ENCODE measurements around the gene SOX11. TPM values are rescaled to one million over a fixed set of nuclear protein-coding genes. Genes with fewer than 3 reads are reported as not detected.

SOX11 gene
- total RNA-seq, 1 donor from 2014 or later: not detected

DNA sequence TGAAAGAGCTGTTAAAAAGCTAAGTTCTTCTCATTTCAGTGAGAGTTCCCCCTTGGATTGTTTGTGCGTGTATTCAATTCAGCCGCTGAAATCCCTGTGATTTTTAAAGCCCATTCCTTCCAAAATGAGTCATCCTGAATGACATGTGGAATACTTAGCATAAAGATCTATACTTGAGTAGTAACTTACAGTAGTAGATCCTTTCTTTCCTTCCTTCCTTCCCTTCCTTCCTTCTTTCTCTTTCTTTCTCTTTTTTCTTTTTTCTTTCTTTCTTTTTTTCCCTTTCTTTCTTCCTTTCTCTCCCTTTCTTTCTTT is 18.2 kb upstream of the SOX11 start:
- peaks cover 13% of the 10 kb centered on the region for H3K27me3 Mint-ChIP-seq (ENCODE audit: low read depth)
- intact Hi-C loops (cut with micrococcal nuclease): no loop called here
- H3K9me3 Mint-ChIP-seq: no peaks in the 10 kb centered on the region
- H3K4me1 Mint-ChIP-seq (ENCODE audit: low read depth): no peaks in the 10 kb centered on the region
- H3K27ac Mint-ChIP-seq: no peak overlapping the region
- no peak overlapping the region for H3K4me3 Mint-ChIP-seq (ENCODE audit: low read depth)
- no peaks in the 10 kb centered on the region for H3K36me3 Mint-ChIP-seq (ENCODE audit: low read depth)
- no peak for DNase-seq (ENCODE audit: low spot score)

GRCh38 chr2:5677133-5677532 is 15.1 kb upstream of the SOX11 start:
- intact Hi-C loops (cut with micrococcal nuclease): no loop called here
- no peak overlapping the region for H3K27ac Mint-ChIP-seq
- H3K9me3 Mint-ChIP-seq: no peaks in the 10 kb centered on the region
- DNase-seq (ENCODE audit: low spot score): no peak
- H3K36me3 Mint-ChIP-seq (ENCODE audit: low read depth): no peaks in the 10 kb centered on the region
- no peaks in the 10 kb centered on the region for H3K4me1 Mint-ChIP-seq (ENCODE audit: low read depth)
- H3K4me3 Mint-ChIP-seq (ENCODE audit: low read depth): no peak overlapping the region
- H3K27me3 Mint-ChIP-seq (ENCODE audit: low read depth): peaks cover 13% of the 10 kb centered on the region

DNA sequence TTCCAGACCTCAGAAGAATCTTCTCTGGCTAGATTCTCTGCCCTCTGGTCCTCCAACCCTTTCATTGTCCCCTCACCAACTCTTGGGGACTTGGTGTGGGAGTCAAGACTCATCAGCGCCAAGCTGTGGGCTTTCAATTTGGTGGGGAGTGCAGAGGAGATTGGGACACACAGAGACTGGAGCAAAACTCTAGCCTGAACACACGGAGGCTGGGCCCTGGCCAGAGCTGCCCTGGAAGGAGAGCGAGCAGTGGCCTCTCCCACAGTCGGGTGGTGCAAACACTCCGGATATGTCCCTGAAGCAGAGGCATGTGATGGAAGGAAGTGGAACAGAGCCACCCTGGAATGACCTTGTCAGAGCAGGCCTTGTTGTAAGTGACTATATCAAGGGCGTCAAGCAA is 8.7 kb upstream of the SOX11 start:
- no peaks in the 10 kb centered on the region for H3K4me1 Mint-ChIP-seq (ENCODE audit: low read depth)
- H3K9me3 Mint-ChIP-seq: no peaks in the 10 kb centered on the region
- intact Hi-C loops (cut with micrococcal nuclease): no loop called here
- H3K36me3 Mint-ChIP-seq (ENCODE audit: low read depth): no peaks in the 10 kb centered on the region
- H3K27me3 Mint-ChIP-seq (ENCODE audit: low read depth): no peaks in the 10 kb centered on the region
- H3K4me3 Mint-ChIP-seq (ENCODE audit: low read depth): no peak overlapping the region
- H3K27ac Mint-ChIP-seq: no peak overlapping the region
- DNase-seq (ENCODE audit: low spot score): no peak

DNA sequence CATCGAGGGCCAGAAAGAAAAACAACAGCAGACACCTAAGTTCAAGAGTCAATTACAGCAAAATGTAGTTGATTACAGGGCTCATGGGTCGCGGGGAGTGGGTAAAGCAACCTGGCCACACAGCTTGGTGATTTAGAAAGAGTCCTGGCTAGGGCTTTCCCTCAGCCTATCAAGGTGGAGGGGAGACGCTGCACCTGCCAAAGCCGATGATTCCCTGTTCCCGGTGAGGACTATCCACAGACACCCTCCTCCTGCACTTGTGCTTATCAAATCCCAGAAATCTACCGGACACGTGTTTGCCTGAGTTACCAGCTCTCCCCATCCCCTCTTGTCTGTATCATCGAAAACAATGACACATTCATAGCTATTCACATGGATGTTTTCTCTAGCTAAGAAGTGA is 7.0 kb upstream of the SOX11 start:
- Mint-ChIP-seq H3K9me3 (no peaks in the 10 kb centered on the region), H3K4me3 (ENCODE audit: low read depth) (no peak overlapping the region), H3K36me3 (ENCODE audit: low read depth) (no peaks in the 10 kb centered on the region), H3K27ac (no peak overlapping the region), H3K27me3 (ENCODE audit: low read depth) (peaks cover 8% of the 10 kb centered on the region), H3K4me1 (ENCODE audit: low read depth) (no peaks in the 10 kb centered on the region)
- intact Hi-C loops (cut with micrococcal nuclease): no loop called here
- DNase-seq (ENCODE audit: low spot score): no peak

DNA sequence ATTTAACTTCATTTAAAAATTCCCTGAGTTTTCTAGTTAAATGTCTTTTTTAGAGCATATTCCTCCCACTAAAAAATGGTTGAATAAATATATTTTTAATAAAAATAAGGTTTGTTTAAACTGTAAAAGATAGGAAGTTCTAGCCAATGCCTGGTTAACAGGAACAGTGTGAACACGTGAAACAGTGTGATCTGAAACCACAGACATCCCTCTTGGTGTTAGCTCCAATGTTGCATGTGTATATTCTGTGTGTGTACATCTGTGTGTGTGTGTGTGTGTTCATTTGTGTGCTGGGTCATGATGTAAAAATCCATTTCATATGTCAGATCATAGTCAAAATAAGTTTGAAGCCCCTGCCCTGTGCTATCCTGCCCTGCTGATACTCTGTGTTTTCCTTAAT is 6.1 kb upstream of the SOX11 start:
- Mint-ChIP-seq H3K27ac (no peak overlapping the region), H3K27me3 (ENCODE audit: low read depth) (peaks cover 17% of the 10 kb centered on the region), H3K9me3 (no peaks in the 10 kb centered on the region), H3K4me1 (ENCODE audit: low read depth) (no peaks in the 10 kb centered on the region), H3K36me3 (ENCODE audit: low read depth) (no peaks in the 10 kb centered on the region), H3K4me3 (ENCODE audit: low read depth) (no peak overlapping the region)
- DNase-seq (ENCODE audit: low spot score): no peak
- intact Hi-C loops (cut with micrococcal nuclease): no loop called here

DNA sequence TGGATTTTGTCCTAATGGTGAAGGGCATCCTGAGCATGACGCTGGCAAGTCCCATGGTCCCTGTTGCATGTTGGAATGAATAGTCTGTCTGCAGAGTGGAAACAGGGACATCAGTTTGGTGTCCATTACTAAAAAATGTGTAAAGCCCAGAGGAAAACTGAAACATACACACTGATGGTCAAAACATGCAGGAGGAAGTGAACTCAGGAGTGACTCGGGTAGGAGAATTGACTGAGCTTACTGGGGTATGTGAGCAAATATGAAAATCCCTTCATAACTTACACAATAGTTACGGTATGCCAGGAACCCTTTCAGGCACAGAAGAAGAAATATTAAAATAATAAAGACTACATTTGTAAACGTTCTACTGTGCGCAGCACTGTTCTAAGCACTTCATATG is 5.6 kb upstream of the SOX11 start:
- intact Hi-C loops (cut with micrococcal nuclease): no loop called here
- Mint-ChIP-seq H3K27ac (no peak overlapping the region), H3K27me3 (ENCODE audit: low read depth) (peaks cover 19% of the 10 kb centered on the region)

DNA sequence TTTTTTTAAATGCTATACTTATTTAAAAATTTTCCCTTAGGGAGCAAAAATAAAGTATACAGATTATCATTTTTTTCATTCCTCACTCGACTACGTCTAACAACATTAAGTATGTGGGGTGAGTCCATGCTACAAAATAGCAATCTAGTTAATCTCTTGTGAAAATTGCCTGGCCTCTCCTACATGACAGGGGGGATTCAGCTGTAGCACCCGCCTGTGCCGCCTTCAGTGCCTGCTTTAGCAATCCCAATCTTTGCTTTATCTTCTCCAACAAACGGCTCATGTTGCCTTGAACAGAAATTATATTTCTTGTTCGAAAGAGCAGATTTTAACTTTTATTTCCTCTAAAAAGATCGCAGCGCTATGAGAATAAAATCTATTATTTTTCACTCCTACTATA is 2.4 kb upstream of the SOX11 start:
- intact Hi-C loops (cut with micrococcal nuclease): no loop called here
- DNase-seq (ENCODE audit: low spot score): no peak
- H3K9me3 Mint-ChIP-seq: no peaks in the 10 kb centered on the region
- H3K4me3 Mint-ChIP-seq (ENCODE audit: low read depth): no peak overlapping the region
- no peak overlapping the region for H3K27ac Mint-ChIP-seq
- H3K36me3 Mint-ChIP-seq (ENCODE audit: low read depth): no peaks in the 10 kb centered on the region
- H3K4me1 Mint-ChIP-seq (ENCODE audit: low read depth): peaks cover 3% of the 10 kb centered on the region
- H3K27me3 Mint-ChIP-seq (ENCODE audit: low read depth): peaks cover 32% of the 10 kb centered on the region

More for the DNA sequence above, 5.6 kb upstream of the SOX11 start:
- Mint-ChIP-seq H3K4me3 (ENCODE audit: low read depth) (no peak overlapping the region), H3K36me3 (ENCODE audit: low read depth) (no peaks in the 10 kb centered on the region), H3K9me3 (no peaks in the 10 kb centered on the region), H3K4me1 (ENCODE audit: low read depth) (no peaks in the 10 kb centered on the region)
- no peak for DNase-seq (ENCODE audit: low spot score)

DNA sequence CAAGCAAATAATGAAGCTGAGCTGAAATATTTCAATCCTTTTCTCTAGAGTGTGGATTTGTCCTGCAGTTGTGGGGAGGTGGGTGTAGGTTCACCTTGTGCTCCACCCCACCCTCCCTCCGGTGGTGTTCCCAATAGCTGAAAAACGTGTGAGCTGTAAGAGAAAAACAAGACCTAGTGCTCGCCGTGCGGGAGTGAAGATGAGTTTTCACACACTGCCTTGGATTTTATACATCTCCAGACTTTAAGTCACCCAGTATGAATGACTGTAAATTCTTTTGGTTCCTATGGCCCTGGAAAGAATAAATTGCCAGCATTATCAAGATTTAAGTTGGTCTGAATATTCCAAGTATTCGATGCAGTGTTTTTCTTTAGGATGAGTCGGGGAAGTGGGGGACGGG is 1.9 kb upstream of the SOX11 start:
- Mint-ChIP-seq H3K27me3 (ENCODE audit: low read depth) (peaks cover 35% of the 10 kb centered on the region), H3K4me1 (ENCODE audit: low read depth) (peaks cover 3% of the 10 kb centered on the region), H3K27ac (no peak overlapping the region), H3K36me3 (ENCODE audit: low read depth) (no peaks in the 10 kb centered on the region), H3K4me3 (ENCODE audit: low read depth) (no peak overlapping the region), H3K9me3 (no peaks in the 10 kb centered on the region)
- intact Hi-C loops (cut with micrococcal nuclease): no loop called here
- no peak for DNase-seq (ENCODE audit: low spot score)

- no peak overlapping the region for H3K4me3 Mint-ChIP-seq (ENCODE audit: low read depth)
- peaks cover 40% of the 10 kb centered on the region for H3K27me3 Mint-ChIP-seq (ENCODE audit: low read depth)
Observed at GRCh38 chr2:5690718-5691220, 1.4 kb upstream of the SOX11 start.

GRCh38 chr2:5691221-5691984 is 781 bp upstream of the SOX11 start:
- no peak for DNase-seq (ENCODE audit: low spot score)
- intact Hi-C loops (cut with micrococcal nuclease): no loop called here
- peaks cover 44% of the 10 kb centered on the region for H3K27me3 Mint-ChIP-seq (ENCODE audit: low read depth)

More at GRCh38 chr2:5690718-5691220, 1.4 kb upstream of the SOX11 start:
- no peak for DNase-seq (ENCODE audit: low spot score)
- peaks cover 3% of the 10 kb centered on the region for H3K4me1 Mint-ChIP-seq (ENCODE audit: low read depth)
- no peaks in the 10 kb centered on the region for H3K36me3 Mint-ChIP-seq (ENCODE audit: low read depth)
- no peaks in the 10 kb centered on the region for H3K9me3 Mint-ChIP-seq
- intact Hi-C loops (cut with micrococcal nuclease): no loop called here
- H3K27ac Mint-ChIP-seq: no peak overlapping the region

GRCh38 chr2:5692561-5693286 is 540 bp downstream of the SOX11 start:
- no peak overlapping the region for H3K27ac Mint-ChIP-seq

More at GRCh38 chr2:5691221-5691984, 781 bp upstream of the SOX11 start:
- Mint-ChIP-seq H3K36me3 (ENCODE audit: low read depth) (no peaks in the 10 kb centered on the region), H3K4me3 (ENCODE audit: low read depth) (no peak overlapping the region), H3K4me1 (ENCODE audit: low read depth) (peaks cover 3% of the 10 kb centered on the region), H3K27ac (no peak overlapping the region), H3K9me3 (no peaks in the 10 kb centered on the region)

DNA sequence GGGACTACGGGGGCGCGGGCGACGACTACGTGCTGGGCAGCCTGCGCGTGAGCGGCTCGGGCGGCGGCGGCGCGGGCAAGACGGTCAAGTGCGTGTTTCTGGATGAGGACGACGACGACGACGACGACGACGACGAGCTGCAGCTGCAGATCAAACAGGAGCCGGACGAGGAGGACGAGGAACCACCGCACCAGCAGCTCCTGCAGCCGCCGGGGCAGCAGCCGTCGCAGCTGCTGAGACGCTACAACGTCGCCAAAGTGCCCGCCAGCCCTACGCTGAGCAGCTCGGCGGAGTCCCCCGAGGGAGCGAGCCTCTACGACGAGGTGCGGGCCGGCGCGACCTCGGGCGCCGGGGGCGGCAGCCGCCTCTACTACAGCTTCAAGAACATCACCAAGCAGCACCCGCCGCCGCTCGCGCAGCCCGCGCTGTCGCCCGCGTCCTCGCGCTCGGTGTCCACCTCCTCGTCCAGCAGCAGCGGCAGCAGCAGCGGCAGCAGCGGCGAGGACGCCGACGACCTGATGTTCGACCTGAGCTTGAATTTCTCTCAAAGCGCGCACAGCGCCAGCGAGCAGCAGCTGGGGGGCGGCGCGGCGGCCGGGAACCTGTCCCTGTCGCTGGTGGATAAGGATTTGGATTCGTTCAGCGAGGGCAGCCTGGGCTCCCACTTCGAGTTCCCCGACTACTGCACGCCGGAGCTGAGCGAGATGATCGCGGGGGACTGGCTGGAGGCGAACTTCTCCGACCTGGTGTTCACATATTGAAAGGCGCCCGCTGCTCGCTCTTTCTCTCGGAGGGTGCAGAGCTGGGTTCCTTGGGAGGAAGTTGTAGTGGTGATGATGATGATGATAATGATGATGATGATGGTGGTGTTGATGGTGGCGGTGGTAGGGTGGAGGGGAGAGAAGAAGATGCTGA is 1.4 kb downstream of the SOX11 start:
- H3K4me3 Mint-ChIP-seq (ENCODE audit: low read depth): no peak overlapping the region
- peaks cover 52% of the 10 kb centered on the region for H3K27me3 Mint-ChIP-seq (ENCODE audit: low read depth)
- intact Hi-C loops (cut with micrococcal nuclease): no loop called here
- H3K36me3 Mint-ChIP-seq (ENCODE audit: low read depth): no peaks in the 10 kb centered on the region
- no peak for DNase-seq (ENCODE audit: low spot score)
- H3K9me3 Mint-ChIP-seq: no peaks in the 10 kb centered on the region
- H3K4me1 Mint-ChIP-seq (ENCODE audit: low read depth): peaks cover 3% of the 10 kb centered on the region
- no peak overlapping the region for H3K27ac Mint-ChIP-seq

More at GRCh38 chr2:5692561-5693286, 540 bp downstream of the SOX11 start:
- peaks cover 3% of the 10 kb centered on the region for H3K4me1 Mint-ChIP-seq (ENCODE audit: low read depth)
- no peak for DNase-seq (ENCODE audit: low spot score)
- no peak overlapping the region for H3K4me3 Mint-ChIP-seq (ENCODE audit: low read depth)
- intact Hi-C loops (cut with micrococcal nuclease): no loop called here
- no peaks in the 10 kb centered on the region for H3K9me3 Mint-ChIP-seq
- no peaks in the 10 kb centered on the region for H3K36me3 Mint-ChIP-seq (ENCODE audit: low read depth)
- H3K27me3 Mint-ChIP-seq (ENCODE audit: low read depth): peaks cover 47% of the 10 kb centered on the region
